ENCODE results near the gene BHMT2.

BHMT2 gene

DNA sequence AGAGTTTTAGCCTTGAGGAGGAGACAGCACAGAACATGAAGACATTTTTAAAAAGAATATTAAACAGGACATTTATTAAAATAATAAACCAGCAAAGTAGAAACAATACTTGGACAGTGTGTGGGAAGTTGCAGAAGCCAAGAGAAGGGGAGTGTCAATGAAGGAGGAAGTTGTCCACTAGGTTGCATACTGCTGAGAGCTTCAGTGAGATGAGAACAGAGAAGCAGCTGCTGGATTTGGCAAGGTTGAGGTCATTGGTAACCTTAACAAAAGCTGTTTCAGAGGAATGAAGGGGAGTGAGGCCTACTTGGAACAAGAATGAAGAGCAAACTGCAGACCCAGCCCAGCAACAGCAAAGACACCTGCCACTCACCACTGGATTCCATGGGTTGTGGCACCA, 53.4 kb downstream of the BHMT2 start:
- Histone ChIP-seq H4K8ac (ENCODE audit: low read depth, low read length) (no peak overlapping the region), H3K27me3 (ENCODE audit: control insufficient read depth in 3 of 3, insufficient read depth in 3 of 3, low read depth in 1 of 3, low read length in 3 of 3) (no peaks in the 10 kb centered on the region), H3K36me3 (replicated peaks in 1 of 2; ENCODE audit: control insufficient read depth in 2 of 2, insufficient read depth in 2 of 2, low read length in 2 of 2) (no peaks in the 10 kb centered on the region), H2BK15ac (ENCODE audit: low read length) (no peak overlapping the region), H2BK5ac (ENCODE audit: low read length) (no peak overlapping the region), H3K14ac (ENCODE audit: low read length) (no peak overlapping the region), H2BK120ac (ENCODE audit: low read depth, low read length) (no peak overlapping the region), H3K18ac (ENCODE audit: low read length) (no peak overlapping the region), H3K9me3 (replicated peaks in 1 of 2; ENCODE audit: control insufficient read depth in 2 of 2, insufficient read depth in 1 of 2, low read depth in 1 of 2, low read length in 2 of 2) (no peaks in the 10 kb centered on the region), H2AFZ (ENCODE audit: low read length) (no peak overlapping the region), H3K4me3 (ENCODE audit: low read length in 2 of 2) (no peak overlapping the region), H3K23ac (ENCODE audit: low read depth, low read length, poor library complexity) (no peak overlapping the region), H3K79me1 (ENCODE audit: low read depth, low read length) (no peaks in the 10 kb centered on the region), H3K4me2 (ENCODE audit: insufficient read depth, low read length, poor library complexity, severe bottlenecking) (no peak overlapping the region), H3K4ac (ENCODE audit: low read length) (no peak overlapping the region), H3K4me1 (ENCODE audit: control insufficient read depth in 2 of 2, insufficient read depth in 1 of 2, low read depth in 1 of 2, low read length in 2 of 2) (no peaks in the 10 kb centered on the region), H3K9ac (ENCODE audit: low read depth, low read length, poor library complexity) (no peak overlapping the region), H4K91ac (ENCODE audit: low read depth, low read length, poor library complexity) (no peak overlapping the region), H2AK5ac (ENCODE audit: low read depth, low read length) (no peak overlapping the region), H3K27ac (replicated peaks; ENCODE audit: low read length) (no peak overlapping the region), H2BK12ac (ENCODE audit: low read length) (no peak overlapping the region)
- no peak for DNase-seq (ENCODE audit: low spot score)

DNA sequence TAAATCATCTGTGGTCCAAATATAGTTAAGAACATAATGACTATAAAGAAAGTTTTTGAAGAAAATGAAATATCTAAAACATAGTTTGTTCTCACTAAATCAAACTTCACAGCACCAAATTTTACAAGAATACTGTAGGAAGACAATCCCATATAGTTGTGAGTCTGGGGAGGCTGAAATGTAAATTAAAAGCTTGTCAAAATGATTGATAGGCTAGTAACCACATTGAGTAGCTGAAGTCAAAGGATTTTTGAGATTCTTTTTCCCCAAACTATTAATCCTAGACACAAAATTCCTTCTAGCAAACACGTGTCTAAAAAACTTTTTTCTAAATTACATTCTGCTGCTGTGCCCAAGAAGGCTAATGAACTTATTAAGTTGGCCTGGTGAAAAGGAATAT, 55.0 kb downstream of the BHMT2 start:
- Histone ChIP-seq H3K27ac (replicated peaks; ENCODE audit: low read length) (no peak overlapping the region), H2BK15ac (ENCODE audit: low read length) (no peak overlapping the region), H3K36me3 (replicated peaks in 1 of 2; ENCODE audit: control insufficient read depth in 2 of 2, insufficient read depth in 2 of 2, low read length in 2 of 2) (no peaks in the 10 kb centered on the region), H3K9me3 (replicated peaks in 1 of 2; ENCODE audit: control insufficient read depth in 2 of 2, insufficient read depth in 1 of 2, low read depth in 1 of 2, low read length in 2 of 2) (no peaks in the 10 kb centered on the region), H2BK5ac (ENCODE audit: low read length) (no peak overlapping the region), H4K8ac (ENCODE audit: low read depth, low read length) (no peak overlapping the region), H3K4me3 (ENCODE audit: low read length in 2 of 2) (no peak overlapping the region), H2BK120ac (ENCODE audit: low read depth, low read length) (no peak overlapping the region), H3K4me1 (ENCODE audit: control insufficient read depth in 2 of 2, insufficient read depth in 1 of 2, low read depth in 1 of 2, low read length in 2 of 2) (no peaks in the 10 kb centered on the region), H3K4ac (ENCODE audit: low read length) (no peak overlapping the region), H3K79me1 (ENCODE audit: low read depth, low read length) (no peaks in the 10 kb centered on the region), H3K4me2 (ENCODE audit: insufficient read depth, low read length, poor library complexity, severe bottlenecking) (no peak overlapping the region), H3K23ac (ENCODE audit: low read depth, low read length, poor library complexity) (no peak overlapping the region), H2AK5ac (ENCODE audit: low read depth, low read length) (no peak overlapping the region), H3K18ac (ENCODE audit: low read length) (no peak overlapping the region), H2BK12ac (ENCODE audit: low read length) (no peak overlapping the region), H2AFZ (ENCODE audit: low read length) (no peak overlapping the region), H3K9ac (ENCODE audit: low read depth, low read length, poor library complexity) (no peak overlapping the region), H3K27me3 (ENCODE audit: control insufficient read depth in 3 of 3, insufficient read depth in 3 of 3, low read depth in 1 of 3, low read length in 3 of 3) (no peaks in the 10 kb centered on the region), H4K91ac (ENCODE audit: low read depth, low read length, poor library complexity) (no peak overlapping the region), H3K14ac (ENCODE audit: low read length) (no peak overlapping the region)
- WGBS, 2 donors (ENCODE audit: extremely low coverage in 2 of 2, insufficient read length in 2 of 2, insufficient replicate concordance in 1 of 2), result no CpG with 5 or more reads among the region's 1 CpG
- DNase-seq (ENCODE audit: low spot score), result no peak

DNA sequence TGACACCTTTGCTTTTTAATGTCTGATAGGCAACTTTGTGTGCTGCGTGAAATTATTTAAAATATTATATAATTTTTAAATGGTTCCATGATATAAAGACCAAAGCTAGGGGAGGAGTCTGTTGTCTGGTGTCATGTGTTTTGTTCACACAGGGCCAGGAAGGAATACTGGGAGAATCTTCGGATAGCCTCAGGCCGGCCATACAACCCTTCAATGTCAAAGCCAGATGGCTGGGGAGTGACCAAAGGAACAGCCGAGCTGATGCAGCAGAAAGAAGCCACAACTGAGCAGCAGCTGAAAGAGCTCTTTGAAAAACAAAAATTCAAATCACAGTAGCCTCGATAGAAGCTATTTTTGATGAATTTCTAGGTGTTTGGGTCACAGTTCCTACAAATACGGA, 61.2 kb downstream of the BHMT2 start:
- no peak overlapping the region for H2BK5ac ChIP-seq (ENCODE audit: low read length)
- no peak overlapping the region for H3K9ac ChIP-seq (ENCODE audit: low read depth, low read length, poor library complexity)
- H2AFZ ChIP-seq (ENCODE audit: low read length), result no peak overlapping the region
- H2BK15ac ChIP-seq (ENCODE audit: low read length), result no peak overlapping the region
- H2BK120ac ChIP-seq (ENCODE audit: low read depth, low read length), result no peak overlapping the region
- no peak overlapping the region for H3K4me3 ChIP-seq (ENCODE audit: low read length in 2 of 2)
- no peak overlapping the region for H3K23ac ChIP-seq (ENCODE audit: low read depth, low read length, poor library complexity)
- no peaks in the 10 kb centered on the region for H3K27me3 ChIP-seq (ENCODE audit: control insufficient read depth in 3 of 3, insufficient read depth in 3 of 3, low read depth in 1 of 3, low read length in 3 of 3)
- H2AK5ac ChIP-seq (ENCODE audit: low read depth, low read length), result no peak overlapping the region
- no peaks in the 10 kb centered on the region for H3K9me3 ChIP-seq (replicated peaks in 1 of 2; ENCODE audit: control insufficient read depth in 2 of 2, insufficient read depth in 1 of 2, low read depth in 1 of 2, low read length in 2 of 2)
- WGBS, 2 donors (ENCODE audit: extremely low coverage in 2 of 2, insufficient read length in 2 of 2, insufficient replicate concordance in 1 of 2), result no CpG with 5 or more reads among the region's 6 CpGs
- no peak for DNase-seq (ENCODE audit: low spot score)
- H3K14ac ChIP-seq (ENCODE audit: low read length), result no peak overlapping the region
- H4K8ac ChIP-seq (ENCODE audit: low read depth, low read length), result no peak overlapping the region
- H3K36me3 ChIP-seq (replicated peaks in 1 of 2; ENCODE audit: control insufficient read depth in 2 of 2, insufficient read depth in 2 of 2, low read length in 2 of 2), result no peaks in the 10 kb centered on the region
- H3K4me1 ChIP-seq (ENCODE audit: control insufficient read depth in 2 of 2, insufficient read depth in 1 of 2, low read depth in 1 of 2, low read length in 2 of 2), result peaks cover 0 to 3% of the 10 kb centered on the region in 2 donors
- no peak overlapping the region for H2BK12ac ChIP-seq (ENCODE audit: low read length)
- H3K79me1 ChIP-seq (ENCODE audit: low read depth, low read length), result no peaks in the 10 kb centered on the region
- H3K4ac ChIP-seq (ENCODE audit: low read length), result no peak overlapping the region
- H3K18ac ChIP-seq (ENCODE audit: low read length), result no peak overlapping the region
- no peak overlapping the region for H3K27ac ChIP-seq (replicated peaks; ENCODE audit: low read length)
- no peak overlapping the region for H4K91ac ChIP-seq (ENCODE audit: low read depth, low read length, poor library complexity)
- H3K4me2 ChIP-seq (ENCODE audit: insufficient read depth, low read length, poor library complexity, severe bottlenecking), result no peak overlapping the region

DNA sequence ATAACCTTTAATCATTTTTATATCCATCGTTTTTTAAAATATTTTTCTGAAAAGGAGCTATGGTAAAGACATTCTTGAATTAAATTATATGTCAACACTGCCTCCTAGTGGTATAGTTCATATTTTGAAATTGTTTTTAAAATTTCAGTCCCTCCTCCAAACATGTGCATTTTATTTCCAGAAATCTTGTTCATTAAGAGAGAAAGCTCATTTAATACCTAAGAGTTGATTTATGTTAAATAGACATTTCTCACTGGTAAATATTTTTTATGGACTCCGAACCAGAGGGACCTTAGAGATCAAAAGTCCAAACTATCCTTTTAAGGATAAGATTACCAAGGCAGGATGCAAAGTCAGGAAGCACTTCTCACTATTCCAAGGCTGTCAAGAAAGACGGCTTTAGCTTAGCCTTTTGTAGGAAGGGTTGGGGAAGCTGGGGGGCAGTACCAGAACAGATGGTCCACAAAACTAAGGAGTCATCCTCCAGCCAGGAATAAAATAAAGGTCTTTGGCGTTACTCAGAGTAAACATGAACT, 63.6 kb downstream of the BHMT2 start:
- Histone ChIP-seq H3K27ac (replicated peaks; ENCODE audit: low read length) (peak overlapping the region; percentile 60), H3K4me1 (ENCODE audit: control insufficient read depth in 2 of 2, insufficient read depth in 1 of 2, low read depth in 1 of 2, low read length in 2 of 2) (peaks cover 0 to 3% of the 10 kb centered on the region in 2 donors), H3K9ac (ENCODE audit: low read depth, low read length, poor library complexity) (no peak overlapping the region), H3K23ac (ENCODE audit: low read depth, low read length, poor library complexity) (no peak overlapping the region), H3K36me3 (replicated peaks in 1 of 2; ENCODE audit: control insufficient read depth in 2 of 2, insufficient read depth in 2 of 2, low read length in 2 of 2) (peaks cover 0 to 1% of the 10 kb centered on the region in 2 donors), H2AK5ac (ENCODE audit: low read depth, low read length) (no peak overlapping the region), H2BK120ac (ENCODE audit: low read depth, low read length) (no peak overlapping the region), H3K18ac (ENCODE audit: low read length) (no peak overlapping the region), H2BK15ac (ENCODE audit: low read length) (no peak overlapping the region), H4K91ac (ENCODE audit: low read depth, low read length, poor library complexity) (no peak overlapping the region), H3K27me3 (ENCODE audit: control insufficient read depth in 3 of 3, insufficient read depth in 3 of 3, low read depth in 1 of 3, low read length in 3 of 3) (no peaks in the 10 kb centered on the region), H2AFZ (ENCODE audit: low read length) (peak overlapping the region; percentile 81), H3K4me3 (ENCODE audit: low read length in 2 of 2) (peak overlapping the region in 1 of 2 donors; percentile 26), H3K14ac (ENCODE audit: low read length) (no peak overlapping the region), H3K79me1 (ENCODE audit: low read depth, low read length) (no peaks in the 10 kb centered on the region), H3K9me3 (replicated peaks in 1 of 2; ENCODE audit: control insufficient read depth in 2 of 2, insufficient read depth in 1 of 2, low read depth in 1 of 2, low read length in 2 of 2) (no peaks in the 10 kb centered on the region), H2BK5ac (ENCODE audit: low read length) (no peak overlapping the region), H3K4ac (ENCODE audit: low read length) (no peak overlapping the region), H4K8ac (ENCODE audit: low read depth, low read length) (no peak overlapping the region), H3K4me2 (ENCODE audit: insufficient read depth, low read length, poor library complexity, severe bottlenecking) (peak overlapping the region; percentile 55), H2BK12ac (ENCODE audit: low read length) (no peak overlapping the region)
- DNase-seq (ENCODE audit: low spot score), result peak; percentile 24
- WGBS, 2 donors (ENCODE audit: extremely low coverage in 2 of 2, insufficient read length in 2 of 2, insufficient replicate concordance in 1 of 2), result no CpG with 5 or more reads among the region's 4 CpGs

Data from neuronal stem cell (in vitro differentiated cells).